Peyer's patch (tissue), 4 donors: Measurements from ENCODE around the gene WNT9B.

ENCODE experiments used
- CTCF ChIP-seq, 6 experiments: fragments of 450-650 bp in 4 of 6; fragments of 200-600 bp in 2 of 6; sonication (generic) in 1 of 6; IDR thresholded peaks; one replicate each; pipeline ENCODE4 v1.5.1; 2017 to 2019; ENCODE audit warnings: antibody characterized with exemption in 6 of 6, mild to moderate bottlenecking in 3 of 6, moderate library complexity in 1 of 6
- POLR2A ChIP-seq, 2 donors: fragments of 450-650 bp; IDR thresholded peaks; one replicate each; pipeline ENCODE4 v1.5.1; 2017; ENCODE audit warnings: antibody characterized with exemption in 2 of 2, mild to moderate bottlenecking in 2 of 2, moderate library complexity in 2 of 2

GRCh38 chr17:46826116-46826515 lies 25.3 kb upstream of the WNT9B start:
- no peak for TF ChIP-seq POLR2A (IDR thresholded peaks at IDR 0.05)
- no peak for TF ChIP-seq CTCF (IDR thresholded peaks at IDR 0.05)
